SW480 (cell line): Measurements from ENCODE around the gene UCP3.

Experiments used
- DNase-seq: peaks from one replicate; pipeline ENCODE4 v3.0.0-alpha.2; 2016; ENCODE audit warnings: low spot score

Gene UCP3

GRCh38 chr11:74008373-74009229 is at the start of gene UCP3:
Gene UCP3 (minus strand): TSS chr11:74009085. CDS start chr11:74007042, 2,043 bp downstream.
- no peak for DNase-seq

- DNase-seq = peak; percentile 16
Observed at GRCh38 chr11:74057249-74058151, 48.6 kb upstream of the UCP3 start.

- no peak for DNase-seq
Observed at GRCh38 chr11:74055938-74056337, 47.1 kb upstream of the UCP3 start.

GRCh38 chr11:74050465-74050864 is 41.6 kb upstream of the UCP3 start:
- DNase-seq = no peak

- no peak for DNase-seq
Observed at GRCh38 chr11:74048993-74049392, 40.1 kb upstream of the UCP3 start.

GRCh38 chr11:74044538-74044937 is 35.7 kb upstream of the UCP3 start:
- DNase-seq = no peak

GRCh38 chr11:74043450-74043849 is 34.6 kb upstream of the UCP3 start:
- no peak for DNase-seq

- DNase-seq = peak; percentile 15
Observed at GRCh38 chr11:74037309-74037708, 28.4 kb upstream of the UCP3 start.

- no peak for DNase-seq
Observed at GRCh38 chr11:74035264-74035663, 26.4 kb upstream of the UCP3 start.

- no peak for DNase-seq
Observed at GRCh38 chr11:74033046-74033445, 24.2 kb upstream of the UCP3 start.

GRCh38 chr11:74030723-74031676 is 22.1 kb upstream of the UCP3 start:
- DNase-seq = no peak

GRCh38 chr11:74025467-74026166 is 16.7 kb upstream of the UCP3 start:
- no peak for DNase-seq

GRCh38 chr11:74024261-74025029 is 15.6 kb upstream of the UCP3 start:
- no peak for DNase-seq

GRCh38 chr11:74023276-74023675 is 14.4 kb upstream of the UCP3 start:
- DNase-seq = no peak

GRCh38 chr11:74022546-74022945 is 13.7 kb upstream of the UCP3 start:
- no peak for DNase-seq

- DNase-seq = no peak
Observed at GRCh38 chr11:74021998-74022397, 13.1 kb upstream of the UCP3 start.

- DNase-seq = no peak
Observed at GRCh38 chr11:74020539-74020938, 11.7 kb upstream of the UCP3 start.

- DNase-seq = no peak
Observed at GRCh38 chr11:74019860-74020259, 11.0 kb upstream of the UCP3 start.

- DNase-seq = no peak
Observed at GRCh38 chr11:74019104-74019738, 10.3 kb upstream of the UCP3 start.
